K562 (cell line): ENCODE data around the gene GARRE1. TPM values are rescaled to one million over a fixed set of nuclear protein-coding genes. Genes with fewer than 3 reads are reported as not detected.
A peak's percentile ranks its signal among the peaks of the same experiment; 100 is the strongest.
"Not testable (repeated sequence)": the region's sequence is repeated elsewhere in the genome, so short reads cannot be mapped to it uniquely, and the experiment has no call there.

ENCODE experiments used
- ATAC-seq: fragments of 200-7000 bp; cut with Tn5 transposase; 3 replicates; pipeline ENCODE4 v1.9.1; 2020; ENCODE audit warnings: moderate library complexity
- BruUV-seq: library from RNA; stranded (reverse); fragments of 400-500 nt; replicated peaks from 2 replicates; lab custom pipeline; 2021; lab: Mats Ljungman, UMichigan
- CTCF ChIA-PET: fragments of 300-600 bp; formaldehyde crosslinking; extraction: SDS; loops from one replicate; lab custom pipeline; 2021; ENCODE audit warnings: low intra/inter-chr PET ratio; lab: Yijun Ruan, JAX
- POLR2A ChIA-PET: fragments of 300-600, 350-650 bp; sonication (Branson Sonifier 250); formaldehyde crosslinking; extraction: SDS; loops from one replicate; lab custom pipeline; 2021; ENCODE audit warnings: antibody characterized with exemption, inconsistent platforms; lab: Yijun Ruan, JAX
- DNase-seq, 4 experiments: peaks; one replicate each; pipeline versions ENCODE4 v3.0.0 to v3.0.0-alpha.2; 2011 to 2018; ENCODE audit warnings: low spot score in 3 of 4, mixed read lengths in 3 of 4; ENCODE audit errors: extremely low read depth in 1 of 4
- FAIRE-seq: peaks from 2 replicates; lab custom pipeline; 2011; peaks lifted over from hg19 to GRCh38; lab: Jason Lieb, UNC
- H2AFZ ChIP-seq: 2 replicates; pipeline ENCODE4 v1.6.0; 2011; ENCODE audit warnings: low read depth, low read length, control low read depth, inconsistent platforms
- H3K27ac ChIP-seq: fragments of 200-600 bp; 3 replicates; pipeline ENCODE4 v1.8.0; 2011; ENCODE audit warnings: low read depth, mild to moderate bottlenecking, control low read depth, inconsistent platforms, low read length, moderate library complexity, mixed read lengths; ENCODE audit errors: extremely low read depth
- H3K27me3 ChIP-seq, 2 experiments: fragments of 300-600 bp in 1 of 2; 2 replicates in 1 of 2; 3 replicates in 1 of 2; pipeline versions ENCODE4 v1.6.0 to v1.8.0; 2011; ENCODE audit warnings: inconsistent platforms in 2 of 2, low read length in 2 of 2, mild to moderate bottlenecking in 1 of 2, mixed read lengths in 1 of 2, moderate library complexity in 1 of 2; ENCODE audit not compliant: control insufficient read depth in 2 of 2, insufficient read depth in 2 of 2
- H3K36me3 ChIP-seq: fragments of 300-600 bp; 3 replicates; pipeline ENCODE4 v1.8.0; 2011; ENCODE audit warnings: mild to moderate bottlenecking, low read length, inconsistent platforms; ENCODE audit not compliant: control insufficient read depth, insufficient read depth
- H3K4me1 ChIP-seq, 2 experiments: fragments of 200-600 bp in 1 of 2; replicated peaks in 1 of 2; 2 replicates in 1 of 2; 3 replicates in 1 of 2; pipeline versions ENCODE4 v1.5.1 to v1.8.0; 2011; ENCODE audit warnings: inconsistent platforms in 2 of 2, low read length in 2 of 2, mild to moderate bottlenecking in 1 of 2, mixed read lengths in 1 of 2, moderate library complexity in 1 of 2; ENCODE audit not compliant: control insufficient read depth in 2 of 2, insufficient read depth in 2 of 2
- H3K4me2 ChIP-seq: 2 replicates; pipeline ENCODE4 v1.6.1; 2011; ENCODE audit warnings: low read length, control low read depth, inconsistent platforms, mixed read lengths; ENCODE audit not compliant: insufficient read depth
- H3K4me3 ChIP-seq: fragments of 200-600 bp; sonication (generic), shearing (Covaris generic); 2 replicates; pipeline ENCODE4 v1.5.1; 2016; ENCODE audit warnings: control low read depth, inconsistent platforms
- H3K79me2 ChIP-seq: fragments of 200-600 bp; 3 replicates; pipeline ENCODE4 v1.8.0; 2011; ENCODE audit warnings: low read length, inconsistent platforms; ENCODE audit not compliant: control insufficient read depth, insufficient read depth
- H3K9ac ChIP-seq, 2 experiments: 2 replicates each; pipeline versions ENCODE4 v1.6.0 to v1.6.1; 2011; ENCODE audit warnings: low read depth in 2 of 2, low read length in 2 of 2, control low read depth in 1 of 2, inconsistent platforms in 1 of 2, mild to moderate bottlenecking in 1 of 2, mixed read lengths in 1 of 2; ENCODE audit not compliant: insufficient read depth in 1 of 2
- H3K9me1 ChIP-seq: one replicate; pipeline ENCODE4 v1.6.0; 2011; ENCODE audit warnings: inconsistent platforms, mild to moderate bottlenecking, low read length, moderate library complexity; ENCODE audit not compliant: control insufficient read depth, insufficient read depth
- H3K9me3 ChIP-seq: replicated peaks from 2 replicates; pipeline ENCODE4 v1.5.1; 2011; ENCODE audit warnings: low read depth, low read length, inconsistent platforms; ENCODE audit not compliant: control insufficient read depth, insufficient read depth
- H4K20me1 ChIP-seq: replicated peaks from 2 replicates; pipeline ENCODE4 v1.6.1; 2011; ENCODE audit warnings: low read length, inconsistent platforms, mixed read lengths; ENCODE audit not compliant: control insufficient read depth, insufficient read depth
- ZNF586 ChIP-seq: fragments of 450-650 bp; formaldehyde crosslinking; conservative IDR thresholded peaks from 2 replicates; pipeline ENCODE4 v1.4.0; 2020; ENCODE audit warnings: mild to moderate bottlenecking, moderate library complexity
- WGBS: fragments of 100-300 bp; shearing (Covaris generic); methylation state at CpG from one replicate; pipeline ENCODE4 v1.1.6; 2016; ENCODE audit warnings: low coverage, mixed read lengths; ENCODE audit not compliant: insufficient coverage; ENCODE audit errors: missing lambda C conversion rate; 5-methylcytosine and 5-hydroxymethylcytosine counted together
- in situ Hi-C: fragments of 300-500 bp; cut with MboI; formaldehyde crosslinking; loops from 4 replicates; pipeline ENCODE4 v1.15.0; 2018; ENCODE audit warnings: inconsistent platforms, mixed read lengths
- intact Hi-C: fragments of 100-400 bp; cut with micrococcal nuclease; formaldehyde crosslinking; loops from 2 replicates; pipeline ENCODE4 v1.14.2; 2022
- polyA plus RNA-seq, 8 experiments: library from polyadenylated mRNA; depleted of rRNA in 4 of 8; stranded (reverse) in 5 of 8; unstranded in 3 of 8; fragments of >200 nt; fragmentation: Nextera tagmentation in 2 of 8; fragmentation: Illumina TruSeq in 1 of 8; extraction: Ambion mirVana in 2 of 8; extraction: Trizol in 1 of 8; gene quantifications; 2 replicates each; pipeline versions ENCODE4 v1.2.1 to v1.2.3, GENCODE V29; 2011 to 2014; ENCODE audit warnings: inconsistent platforms in 1 of 8, missing spikeins in 1 of 8
- total RNA-seq, 7 experiments: library from RNA; depleted of rRNA in 6 of 7; stranded (reverse); fragments of >200 nt in 6 of 7; fragmentation: Illumina TruSeq in 2 of 7; extraction: Trizol in 2 of 7; gene quantifications; 2 replicates each; pipeline versions ENCODE4 v1.2.1 to v1.2.3, GENCODE V29; 2011 to 2021; ENCODE audit warnings: low replicate concordance in 1 of 7
- TF ChIP-seq, protein P1 (sequence below): sonication (generic); formaldehyde crosslinking; IDR thresholded peaks from 2 replicates; pipeline ENCODE4 v1.8.1; 2023; ENCODE audit warnings: mild to moderate bottlenecking, missing genetic modification reagents

Gene GARRE1
- total and polyA plus RNA-seq, 9 of the 15 experiments (the other 6 are each of a cell fraction or from before 2014, with no cell fraction given), result 1.6 to 12.8 (median 7.5) TPM

- TF ChIP-seq ZNF586 (CRISPR knock-in tag), result no peak
Measured at GRCh38 chr19:34248941-34249340, 5.4 kb upstream of the GARRE1 start (continued).

DNA sequence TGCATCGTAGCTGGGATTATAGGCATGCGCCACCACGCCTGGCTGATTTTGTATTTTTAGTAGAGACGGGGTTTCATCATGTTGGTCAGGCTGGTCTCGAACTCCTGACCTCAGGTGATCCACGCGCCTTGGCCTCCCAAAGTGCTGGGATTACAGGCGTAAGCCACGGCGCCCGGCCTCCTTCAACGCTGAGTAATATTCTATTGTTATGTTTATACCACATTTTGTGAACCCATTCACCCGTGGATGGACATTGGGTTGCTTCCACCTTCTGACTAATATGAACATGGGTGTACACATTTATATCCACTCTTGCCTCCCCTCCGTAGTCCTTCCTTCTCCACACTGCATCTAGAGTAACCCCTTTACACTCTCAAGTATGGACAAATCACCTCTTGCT lies 1.2 kb upstream of the GARRE1 start:
- H3K9ac ChIP-seq, DNase-seq, H3K9me1 ChIP-seq, H3K27ac ChIP-seq, H3K9me3 ChIP-seq, POLR2A ChIA-PET, ATAC-seq, intact Hi-C loops, H3K4me3 ChIP-seq, FAIRE-seq, H4K20me1 ChIP-seq, CTCF ChIA-PET, H3K27me3 ChIP-seq, in situ Hi-C loops, H3K36me3 ChIP-seq, BruUV-seq: not testable (repeated sequence)
- Histone ChIP-seq H2AFZ (0 out of 2 replicates have a peak overlapping the region, but pooled peaks have one; percentile 1), H3K4me2 (peak overlapping the region; percentile 94; the same call in 1 of the 2 replicates), H3K79me2 (peaks cover 34% of the 10 kb centered on the region), H3K4me1 (peaks cover 4 to 24% of the 10 kb centered on the region in 2 experiments; a peak in 3 of 5 replicates)
- WGBS, result 92% methylated on average over 14 of the region's 14 CpGs
- TF ChIP-seq, protein P1, sequence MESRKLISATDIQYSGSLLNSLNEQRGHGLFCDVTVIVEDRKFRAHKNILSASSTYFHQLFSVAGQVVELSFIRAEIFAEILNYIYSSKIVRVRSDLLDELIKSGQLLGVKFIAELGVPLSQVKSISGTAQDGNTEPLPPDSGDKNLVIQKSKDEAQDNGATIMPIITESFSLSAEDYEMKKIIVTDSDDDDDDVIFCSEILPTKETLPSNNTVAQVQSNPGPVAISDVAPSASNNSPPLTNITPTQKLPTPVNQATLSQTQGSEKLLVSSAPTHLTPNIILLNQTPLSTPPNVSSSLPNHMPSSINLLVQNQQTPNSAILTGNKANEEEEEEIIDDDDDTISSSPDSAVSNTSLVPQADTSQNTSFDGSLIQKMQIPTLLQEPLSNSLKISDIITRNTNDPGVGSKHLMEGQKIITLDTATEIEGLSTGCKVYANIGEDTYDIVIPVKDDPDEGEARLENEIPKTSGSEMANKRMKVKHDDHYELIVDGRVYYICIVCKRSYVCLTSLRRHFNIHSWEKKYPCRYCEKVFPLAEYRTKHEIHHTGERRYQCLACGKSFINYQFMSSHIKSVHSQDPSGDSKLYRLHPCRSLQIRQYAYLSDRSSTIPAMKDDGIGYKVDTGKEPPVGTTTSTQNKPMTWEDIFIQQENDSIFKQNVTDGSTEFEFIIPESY (CRISPR knock-in tag), result 0 out of 2 replicates have a peak, but pooled peaks have one; percentile 47
